ENCODE measurements around the gene ANXA5. TPM values are rescaled to one million over a fixed set of nuclear protein-coding genes. Genes with fewer than 3 reads are reported as not detected.

Gene ANXA5
- total RNA-seq, 1 donor = 1,166 TPM

DNA sequence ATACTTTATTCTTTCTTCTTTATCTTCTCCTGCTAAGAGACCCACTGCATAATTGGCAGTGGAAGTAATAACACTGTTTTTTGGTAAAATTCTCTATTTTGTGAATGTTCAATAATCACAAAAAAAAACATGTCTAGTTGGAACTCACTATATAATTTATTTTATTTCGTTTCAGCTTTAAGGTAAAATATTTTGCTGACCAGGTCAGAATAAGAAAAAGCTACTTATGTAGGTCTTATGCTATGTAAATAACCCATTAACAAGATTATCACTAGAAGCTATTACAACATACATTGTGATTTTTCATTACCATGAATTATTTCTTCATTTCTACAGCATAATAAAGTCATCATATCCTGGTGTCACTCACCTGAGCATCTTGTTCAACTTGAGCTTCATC is 19.3 kb downstream of the ANXA5 start:
- peaks cover 85% of the 10 kb centered on the region for H3K79me2 ChIP-seq (ENCODE audit: insufficient read depth, low read length)
- H3K9me3 ChIP-seq (ENCODE audit: low read depth, low read length) = no peaks in the 10 kb centered on the region
- H4K20me1 ChIP-seq (ENCODE audit: insufficient read depth, low read length) = peaks cover 15% of the 10 kb centered on the region
- no peak overlapping the region for H3K4me3 ChIP-seq (ENCODE audit: insufficient read depth, low read length)
- H3K4me1 ChIP-seq (ENCODE audit: insufficient read depth, low read length) = peaks cover 4% of the 10 kb centered on the region
- H3K4me2 ChIP-seq (ENCODE audit: insufficient read depth, low read length) = no peak overlapping the region
- DNase-seq (ENCODE audit: insufficient read length, low spot score, missing footprints) = no peak
- TF ChIP-seq CTCF (IDR thresholded peaks at IDR 0.05; ENCODE audit: extremely low read depth, low read depth, low read length) = no peak
- H2AFZ ChIP-seq (ENCODE audit: low read length) = no peak overlapping the region
- no peak overlapping the region for H3K27ac ChIP-seq (ENCODE audit: low read depth, low read length)
- H3K27me3 ChIP-seq (ENCODE audit: insufficient read depth, low read length) = no peaks in the 10 kb centered on the region
- H3K36me3 ChIP-seq (ENCODE audit: insufficient read depth, low read length) = peaks cover 90% of the 10 kb centered on the region

- peaks cover 6% of the 10 kb centered on the region for H3K4me1 ChIP-seq (ENCODE audit: insufficient read depth, low read length)
- peaks cover 14% of the 10 kb centered on the region for H4K20me1 ChIP-seq (ENCODE audit: insufficient read depth, low read length)
- H3K9me3 ChIP-seq (ENCODE audit: low read depth, low read length) = no peaks in the 10 kb centered on the region
- peaks cover 90% of the 10 kb centered on the region for H3K36me3 ChIP-seq (ENCODE audit: insufficient read depth, low read length)
- no peak overlapping the region for H3K27ac ChIP-seq (ENCODE audit: low read depth, low read length)
- H3K4me3 ChIP-seq (ENCODE audit: insufficient read depth, low read length) = no peak overlapping the region
- TF ChIP-seq CTCF (IDR thresholded peaks at IDR 0.05; ENCODE audit: extremely low read depth, low read depth, low read length) = no peak
- H3K27me3 ChIP-seq (ENCODE audit: insufficient read depth, low read length) = no peaks in the 10 kb centered on the region
- no peak for DNase-seq (ENCODE audit: insufficient read length, low spot score, missing footprints)
- no peak overlapping the region for H2AFZ ChIP-seq (ENCODE audit: low read length)
- no peak overlapping the region for H3K4me2 ChIP-seq (ENCODE audit: insufficient read depth, low read length)
- H3K79me2 ChIP-seq (ENCODE audit: insufficient read depth, low read length) = peaks cover 81% of the 10 kb centered on the region
Observed at GRCh38 chr4:121676345-121677075, 20.3 kb downstream of the ANXA5 start.

- Histone ChIP-seq H3K4me3 (ENCODE audit: insufficient read depth, low read length) (no peak overlapping the region), H3K9me3 (ENCODE audit: low read depth, low read length) (no peaks in the 10 kb centered on the region), H3K36me3 (ENCODE audit: insufficient read depth, low read length) (peaks cover 90% of the 10 kb centered on the region), H3K4me2 (ENCODE audit: insufficient read depth, low read length) (no peak overlapping the region), H4K20me1 (ENCODE audit: insufficient read depth, low read length) (peaks cover 12% of the 10 kb centered on the region), H2AFZ (ENCODE audit: low read length) (no peak overlapping the region), H3K79me2 (ENCODE audit: insufficient read depth, low read length) (peaks cover 76% of the 10 kb centered on the region), H3K4me1 (ENCODE audit: insufficient read depth, low read length) (peaks cover 13% of the 10 kb centered on the region), H3K27me3 (ENCODE audit: insufficient read depth, low read length) (no peaks in the 10 kb centered on the region), H3K27ac (ENCODE audit: low read depth, low read length) (peak overlapping the region; percentile 34)
- no peak for DNase-seq (ENCODE audit: insufficient read length, low spot score, missing footprints)
- TF ChIP-seq CTCF (IDR thresholded peaks at IDR 0.05; ENCODE audit: extremely low read depth, low read depth, low read length) = peak; percentile 38
Observed at GRCh38 chr4:121675715-121676114, 21.1 kb downstream of the ANXA5 start.

- TF ChIP-seq CTCF (IDR thresholded peaks at IDR 0.05; ENCODE audit: extremely low read depth, low read depth, low read length) = no peak
- no peak overlapping the region for H3K27ac ChIP-seq (ENCODE audit: low read depth, low read length)
- DNase-seq (ENCODE audit: insufficient read length, low spot score, missing footprints) = no peak
- peaks cover 65% of the 10 kb centered on the region for H3K79me2 ChIP-seq (ENCODE audit: insufficient read depth, low read length)
- H4K20me1 ChIP-seq (ENCODE audit: insufficient read depth, low read length) = peaks cover 2% of the 10 kb centered on the region
- H3K4me1 ChIP-seq (ENCODE audit: insufficient read depth, low read length) = peaks cover 23% of the 10 kb centered on the region
- no peak overlapping the region for H2AFZ ChIP-seq (ENCODE audit: low read length)
- no peak overlapping the region for H3K4me3 ChIP-seq (ENCODE audit: insufficient read depth, low read length)
- no peaks in the 10 kb centered on the region for H3K27me3 ChIP-seq (ENCODE audit: insufficient read depth, low read length)
- H3K4me2 ChIP-seq (ENCODE audit: insufficient read depth, low read length) = no peak overlapping the region
- no peaks in the 10 kb centered on the region for H3K9me3 ChIP-seq (ENCODE audit: low read depth, low read length)
- H3K36me3 ChIP-seq (ENCODE audit: insufficient read depth, low read length) = peaks cover 90% of the 10 kb centered on the region
Observed at GRCh38 chr4:121674696-121675095, 22.1 kb downstream of the ANXA5 start.

Data from osteoblast (primary cell).